ENCODE data around the gene PPP1R12C. TPM values are rescaled to one million over a fixed set of nuclear protein-coding genes. Genes with fewer than 3 reads are reported as not detected.

Gene PPP1R12C
- total RNA-seq, 2 donors from 2014 or later: 98.2 to 107 TPM

DNA sequence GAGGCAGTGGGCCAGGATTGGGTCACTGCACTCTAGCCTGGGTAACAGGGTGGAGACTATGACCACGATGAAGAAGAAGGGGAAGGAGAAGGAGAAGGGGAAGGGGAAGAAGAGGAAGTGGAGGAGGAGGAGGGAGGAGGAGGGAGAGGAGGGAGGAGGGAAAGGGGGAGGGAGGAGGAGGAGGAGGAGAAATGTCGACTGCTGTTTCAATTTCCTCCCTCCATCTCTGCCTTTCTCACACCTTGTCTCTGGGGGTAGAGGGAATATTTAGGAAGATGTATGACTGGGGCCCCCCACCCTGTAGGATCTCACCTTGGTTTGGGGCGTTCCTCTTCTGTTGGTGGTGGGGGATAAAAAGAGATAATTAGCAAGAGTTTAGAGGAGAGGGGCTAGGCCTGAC, 27.8 kb upstream of the PPP1R12C start:
- Histone ChIP-seq H3K9me3 (ENCODE audit: control insufficient read depth, low read length) (no peaks in the 10 kb centered on the region), H3K27ac (ENCODE audit: low read depth, low read length) (no peak overlapping the region), H3K4me3 (ENCODE audit: low read length) (no peak overlapping the region), H3K27me3 (ENCODE audit: control insufficient read depth, insufficient read depth, low read length, poor library complexity, severe bottlenecking) (no peaks in the 10 kb centered on the region), H3K36me3 (ENCODE audit: control insufficient read depth, insufficient read depth, low read length) (no peaks in the 10 kb centered on the region), H3K9ac (ENCODE audit: extremely low read depth, low read length, poor library complexity, severe bottlenecking) (no peak overlapping the region), H3K4me1 (ENCODE audit: control insufficient read depth, insufficient read depth, low read length) (no peaks in the 10 kb centered on the region)
- Mint-ChIP-seq H3K4me1 (peaks cover 17% of the 10 kb centered on the region), H3K4me3 (no peak overlapping the region), H3K9me3 (no peaks in the 10 kb centered on the region), H3K27me3 (ENCODE audit: insufficient read depth) (peaks cover 68% of the 10 kb centered on the region), H3K27ac (no peak overlapping the region), H3K36me3 (ENCODE audit: low read depth) (no peaks in the 10 kb centered on the region)
- WGBS, 2 experiments (ENCODE audit: insufficient coverage in 1 of 2, insufficient read length in 1 of 2): 41% methylated on average over 2 of the region's 3 CpGs; no CpG with 5 or more reads in 1 of the 2 experiments
- TF ChIP-seq, protein P1, sequence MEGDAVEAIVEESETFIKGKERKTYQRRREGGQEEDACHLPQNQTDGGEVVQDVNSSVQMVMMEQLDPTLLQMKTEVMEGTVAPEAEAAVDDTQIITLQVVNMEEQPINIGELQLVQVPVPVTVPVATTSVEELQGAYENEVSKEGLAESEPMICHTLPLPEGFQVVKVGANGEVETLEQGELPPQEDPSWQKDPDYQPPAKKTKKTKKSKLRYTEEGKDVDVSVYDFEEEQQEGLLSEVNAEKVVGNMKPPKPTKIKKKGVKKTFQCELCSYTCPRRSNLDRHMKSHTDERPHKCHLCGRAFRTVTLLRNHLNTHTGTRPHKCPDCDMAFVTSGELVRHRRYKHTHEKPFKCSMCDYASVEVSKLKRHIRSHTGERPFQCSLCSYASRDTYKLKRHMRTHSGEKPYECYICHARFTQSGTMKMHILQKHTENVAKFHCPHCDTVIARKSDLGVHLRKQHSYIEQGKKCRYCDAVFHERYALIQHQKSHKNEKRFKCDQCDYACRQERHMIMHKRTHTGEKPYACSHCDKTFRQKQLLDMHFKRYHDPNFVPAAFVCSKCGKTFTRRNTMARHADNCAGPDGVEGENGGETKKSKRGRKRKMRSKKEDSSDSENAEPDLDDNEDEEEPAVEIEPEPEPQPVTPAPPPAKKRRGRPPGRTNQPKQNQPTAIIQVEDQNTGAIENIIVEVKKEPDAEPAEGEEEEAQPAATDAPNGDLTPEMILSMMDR (conservative IDR thresholded peaks at IDR 0.05): no peak
- DNase-seq: no peak

DNA sequence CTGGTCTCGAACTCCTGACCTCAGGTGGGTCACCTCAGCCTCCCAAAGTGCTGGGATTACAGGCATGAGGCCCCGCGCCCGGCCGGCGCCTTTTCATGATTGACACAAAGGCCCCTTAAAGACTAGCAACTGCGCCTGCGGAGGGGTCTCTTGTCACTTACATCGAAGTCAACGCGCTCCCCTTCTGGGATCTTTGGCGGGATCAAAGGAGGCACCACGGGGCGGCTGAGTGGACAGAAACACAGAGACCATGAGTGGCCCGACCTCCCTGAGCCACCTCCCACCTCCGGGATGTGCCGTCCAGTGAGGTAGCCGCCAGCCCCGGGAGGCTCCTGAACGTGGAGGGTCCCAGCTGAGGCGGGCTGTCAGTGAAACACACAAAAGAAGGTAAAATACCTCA, 24.3 kb upstream of the PPP1R12C start:
- DNase-seq: peak; percentile 69
- peak overlapping the region; percentile 34 for H3K4me3 Mint-ChIP-seq
- H3K9ac ChIP-seq (ENCODE audit: extremely low read depth, low read length, poor library complexity, severe bottlenecking): no peak overlapping the region

DNA sequence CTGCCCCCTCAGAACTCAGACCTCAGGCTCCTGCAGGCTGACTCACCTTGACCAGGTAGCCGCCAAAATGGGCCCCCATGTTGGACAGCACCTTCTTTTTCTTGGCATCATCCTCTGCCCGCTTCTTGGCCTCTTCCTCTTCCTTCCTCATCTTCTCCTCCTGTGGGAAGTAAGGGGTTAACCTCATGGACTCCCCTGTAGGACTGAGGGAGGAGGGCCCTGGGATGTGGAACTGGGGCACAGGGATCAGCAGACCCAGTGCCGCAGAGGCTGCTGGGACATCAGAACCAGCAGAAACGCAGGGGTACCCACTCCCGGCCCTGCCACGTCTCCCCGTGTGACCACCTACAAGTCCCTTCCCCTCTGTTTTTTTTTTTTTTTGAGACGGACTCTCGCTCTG, 20.5 kb upstream of the PPP1R12C start:
- Mint-ChIP-seq H3K4me3 (no peak overlapping the region), H3K36me3 (ENCODE audit: low read depth) (no peaks in the 10 kb centered on the region), H3K27me3 (ENCODE audit: insufficient read depth) (peaks cover 18% of the 10 kb centered on the region), H3K4me1 (peaks cover 7% of the 10 kb centered on the region), H3K9me3 (no peaks in the 10 kb centered on the region), H3K27ac (no peak overlapping the region)
- Histone ChIP-seq H3K27ac (ENCODE audit: low read depth, low read length) (no peak overlapping the region), H3K4me3 (ENCODE audit: low read length) (no peak overlapping the region), H3K36me3 (ENCODE audit: control insufficient read depth, insufficient read depth, low read length) (no peaks in the 10 kb centered on the region), H3K9me3 (ENCODE audit: control insufficient read depth, low read length) (no peaks in the 10 kb centered on the region), H3K4me1 (ENCODE audit: control insufficient read depth, insufficient read depth, low read length) (no peaks in the 10 kb centered on the region), H3K9ac (ENCODE audit: extremely low read depth, low read length, poor library complexity, severe bottlenecking) (no peak overlapping the region), H3K27me3 (ENCODE audit: control insufficient read depth, insufficient read depth, low read length, poor library complexity, severe bottlenecking) (no peaks in the 10 kb centered on the region)
- DNase-seq: no peak
- TF ChIP-seq, protein P1 (conservative IDR thresholded peaks at IDR 0.05): no peak
- 70 to 84% methylated on average over 5 to 8 of the region's 9 CpGs for WGBS, 2 experiments (ENCODE audit: insufficient coverage in 1 of 2, insufficient read length in 1 of 2)

More for the DNA sequence above, 24.3 kb upstream of the PPP1R12C start:
- Histone ChIP-seq H3K4me3 (ENCODE audit: low read length) (no peak overlapping the region), H3K9me3 (ENCODE audit: control insufficient read depth, low read length) (no peaks in the 10 kb centered on the region), H3K36me3 (ENCODE audit: control insufficient read depth, insufficient read depth, low read length) (no peaks in the 10 kb centered on the region), H3K4me1 (ENCODE audit: control insufficient read depth, insufficient read depth, low read length) (no peaks in the 10 kb centered on the region), H3K27ac (ENCODE audit: low read depth, low read length) (no peak overlapping the region), H3K27me3 (ENCODE audit: control insufficient read depth, insufficient read depth, low read length, poor library complexity, severe bottlenecking) (no peaks in the 10 kb centered on the region)
- H3K27ac Mint-ChIP-seq: no peak overlapping the region
- peaks cover 7% of the 10 kb centered on the region for H3K4me1 Mint-ChIP-seq
- no peaks in the 10 kb centered on the region for H3K9me3 Mint-ChIP-seq
- H3K36me3 Mint-ChIP-seq (ENCODE audit: low read depth): no peaks in the 10 kb centered on the region
- H3K27me3 Mint-ChIP-seq (ENCODE audit: insufficient read depth): peaks cover 43% of the 10 kb centered on the region
- TF ChIP-seq, protein P1 (conservative IDR thresholded peaks at IDR 0.05): no peak
- 50 to 57% methylated on average over 12 to 20 of the region's 21 CpGs for WGBS, 2 experiments (ENCODE audit: insufficient coverage in 1 of 2, insufficient read length in 1 of 2)

All from endodermal cell (in vitro differentiated cells).